H9 (cell line): ENCODE measurements around the gene BFSP1. TPM values are rescaled to one million over a fixed set of nuclear protein-coding genes. Genes with fewer than 3 reads are reported as not detected.

Experiments used
- DNase-seq: peaks from one replicate; pipeline ENCODE4 v3.0.0-alpha.2; 2017
- H2AFZ ChIP-seq: one replicate; pipeline ENCODE4 v1.6.1; 2013; ENCODE audit warnings: mild to moderate bottlenecking, low read length, control low read depth, moderate library complexity
- H2AK5ac ChIP-seq: 2 replicates; pipeline ENCODE4 v1.6.1; 2013; ENCODE audit warnings: low read length, control low read depth, mixed read lengths; ENCODE audit not compliant: insufficient read length
- H2BK120ac ChIP-seq: one replicate; pipeline ENCODE4 v1.6.1; 2013; ENCODE audit warnings: low read depth, mild to moderate bottlenecking, low read length, control low read depth, inconsistent platforms; ENCODE audit not compliant: poor library complexity, severe bottlenecking
- H2BK12ac ChIP-seq: 2 replicates; pipeline ENCODE4 v1.6.1; 2013; ENCODE audit warnings: low read length, control low read depth, mixed read lengths, low read depth; ENCODE audit not compliant: insufficient read length
- H2BK15ac ChIP-seq: 2 replicates; pipeline ENCODE4 v1.6.1; 2013; ENCODE audit warnings: low read depth, low read length, control low read depth
- H2BK20ac ChIP-seq: one replicate; pipeline ENCODE4 v1.6.1; 2013; ENCODE audit warnings: low read depth, mild to moderate bottlenecking, low read length, control low read depth, inconsistent platforms; ENCODE audit not compliant: poor library complexity, severe bottlenecking
- H2BK5ac ChIP-seq: 2 replicates; pipeline ENCODE4 v1.6.1; 2013; ENCODE audit warnings: low read length, control low read depth, mixed read lengths; ENCODE audit not compliant: insufficient read length
- H3K14ac ChIP-seq: 2 replicates; pipeline ENCODE4 v1.6.1; 2013; ENCODE audit warnings: low read length, control low read depth; ENCODE audit not compliant: insufficient read depth
- H3K18ac ChIP-seq: 2 replicates; pipeline ENCODE4 v1.6.1; 2013; ENCODE audit warnings: low read depth, mild to moderate bottlenecking, mixed read lengths, low read length, control low read depth; ENCODE audit not compliant: insufficient read length
- H3K23ac ChIP-seq: 2 replicates; pipeline ENCODE4 v1.6.1; 2013; ENCODE audit warnings: low read length, control low read depth, mixed read lengths, low read depth; ENCODE audit not compliant: insufficient read length
- H3K23me2 ChIP-seq: 2 replicates; pipeline ENCODE4 v1.6.1; 2013; ENCODE audit warnings: low read depth, mild to moderate bottlenecking, mixed read lengths, low read length, control low read depth; ENCODE audit not compliant: insufficient read length, poor library complexity, severe bottlenecking
- H3K27ac ChIP-seq: 2 replicates; pipeline ENCODE4 v1.5.1; 2013; ENCODE audit warnings: low read length, control low read depth, mixed read lengths, low read depth; ENCODE audit not compliant: insufficient read length
- H3K27me3 ChIP-seq: 2 replicates; pipeline ENCODE4 v1.6.1; 2013; ENCODE audit warnings: low read length, control low read depth, inconsistent platforms; ENCODE audit not compliant: insufficient read depth
- H3K4ac ChIP-seq: 2 replicates; pipeline ENCODE4 v1.6.1; 2013; ENCODE audit warnings: low read depth, mild to moderate bottlenecking, control low read depth, inconsistent platforms, low read length, moderate library complexity
- H3K4me1 ChIP-seq: 2 replicates; pipeline ENCODE4 v1.6.1; 2013; ENCODE audit warnings: low read length, control low read depth, inconsistent platforms; ENCODE audit not compliant: insufficient read depth
- H3K4me2 ChIP-seq: 2 replicates; pipeline ENCODE4 v1.6.1; 2013; ENCODE audit warnings: low read length, control low read depth, mixed read lengths; ENCODE audit not compliant: insufficient read length, insufficient read depth
- H3K56ac ChIP-seq: 2 replicates; pipeline ENCODE4 v1.6.1; 2013; ENCODE audit warnings: low read depth, mild to moderate bottlenecking, mixed read lengths, low read length, control low read depth; ENCODE audit not compliant: insufficient read length
- H3K79me1 ChIP-seq: 2 replicates; pipeline ENCODE4 v1.6.1; 2013; ENCODE audit warnings: low read depth, mild to moderate bottlenecking, moderate library complexity, low read length, control low read depth, inconsistent platforms; ENCODE audit not compliant: insufficient read depth, poor library complexity, severe bottlenecking
- H3K79me2 ChIP-seq: 2 replicates; pipeline ENCODE4 v1.6.1; 2013; ENCODE audit warnings: low read length, control low read depth, inconsistent platforms; ENCODE audit not compliant: insufficient read depth
- H3K9ac ChIP-seq: 2 replicates; pipeline ENCODE4 v1.6.1; 2013; ENCODE audit warnings: low read length, control low read depth, mixed read lengths; ENCODE audit not compliant: insufficient read length; ENCODE audit errors: extremely low read depth
- H3K9me3 ChIP-seq: one replicate; pipeline ENCODE4 v1.6.1; 2013; ENCODE audit warnings: low read depth, low read length, inconsistent platforms; ENCODE audit not compliant: control insufficient read depth
- H3T11ph ChIP-seq: one replicate; pipeline ENCODE4 v1.6.1; 2013; ENCODE audit warnings: mild to moderate bottlenecking, low read length, control low read depth, inconsistent platforms
- H4K20me1 ChIP-seq: one replicate; pipeline ENCODE4 v1.6.1; 2013; ENCODE audit not compliant: control insufficient read depth, insufficient read length, insufficient read depth
- H4K5ac ChIP-seq: 2 replicates; pipeline ENCODE4 v1.6.1; 2013; ENCODE audit warnings: low read depth, mild to moderate bottlenecking, mixed read lengths, low read length, control low read depth; ENCODE audit not compliant: insufficient read length
- H4K8ac ChIP-seq: replicated peaks from 2 replicates; pipeline ENCODE4 v1.6.1; 2013; ENCODE audit warnings: low read length, control low read depth, mixed read lengths, low read depth; ENCODE audit not compliant: insufficient read length
- H4K91ac ChIP-seq: 2 replicates; pipeline ENCODE4 v1.6.1; 2013; ENCODE audit warnings: low read depth, mild to moderate bottlenecking, moderate library complexity, mixed read lengths, low read length, control low read depth; ENCODE audit not compliant: insufficient read length
- H3K27ac Mint-ChIP-seq, 3 experiments: 2 replicates in 2 of 3; 3 replicates in 1 of 3; pipeline ENCODE4 v1.8.0; 2020 to 2021; ENCODE audit warnings: mixed read lengths in 3 of 3, mild to moderate bottlenecking in 1 of 3, moderate library complexity in 1 of 3
- H3K27me3 Mint-ChIP-seq: 2 replicates; pipeline ENCODE4 v1.8.0; 2021; ENCODE audit warnings: low read depth, mild to moderate bottlenecking, moderate library complexity, mixed read lengths
- H3K36me3 Mint-ChIP-seq, 3 experiments: 2 replicates in 2 of 3; 3 replicates in 1 of 3; pipeline ENCODE4 v1.8.0; 2020 to 2021; ENCODE audit warnings: low read depth in 3 of 3, mixed read lengths in 3 of 3; ENCODE audit not compliant: insufficient read depth in 1 of 3
- H3K4me1 Mint-ChIP-seq, 2 experiments: 2 replicates each; pipeline ENCODE4 v1.8.0; 2020; ENCODE audit warnings: mixed read lengths in 2 of 2
- H3K4me3 Mint-ChIP-seq, 2 experiments: 2 replicates in 1 of 2; 3 replicates in 1 of 2; pipeline ENCODE4 v1.8.0; 2020 to 2021; ENCODE audit warnings: mild to moderate bottlenecking in 2 of 2, mixed read lengths in 2 of 2, moderate library complexity in 1 of 2
- H3K9me3 Mint-ChIP-seq, 2 experiments: 2 replicates in 1 of 2; 3 replicates in 1 of 2; pipeline ENCODE4 v1.8.0; 2020; ENCODE audit warnings: mild to moderate bottlenecking in 2 of 2, mixed read lengths in 2 of 2, moderate library complexity in 1 of 2
- CTCF ChIP-seq: fragments of 200-600 bp; sonication (generic); conservative IDR thresholded peaks from 3 replicates; pipeline ENCODE4 v1.8.0; 2021; ENCODE audit warnings: antibody characterized with exemption, mild to moderate bottlenecking
- WGBS: extraction: QIAGEN DNeasy Blood & Tissue Kit; methylation state at CpG from one replicate; pipeline ENCODE4 v1.1.7; 2013; ENCODE audit warnings: missing lambda C conversion rate, low lambda C conversion rate, mixed read lengths; ENCODE audit not compliant: insufficient read length; ENCODE audit errors: extremely low coverage; 5-methylcytosine and 5-hydroxymethylcytosine counted together
- total RNA-seq: library from RNA; stranded (reverse); gene quantifications from 2 replicates; pipeline ENCODE4 v1.2.1, GENCODE V29; 2021

Gene BFSP1
- total RNA-seq, 1 experiment from 2014 or later = 9.4 TPM

- Histone ChIP-seq H3K18ac (no peak overlapping the region), H2BK120ac (no peak overlapping the region), H3K27ac (no peak overlapping the region), H2BK5ac (no peak overlapping the region), H3K4ac (no peak overlapping the region), H4K5ac (no peak overlapping the region), H3K23me2 (no peaks in the 10 kb centered on the region), H3K79me2 (no peaks in the 10 kb centered on the region), H3K9ac (no peak overlapping the region), H3K4me2 (no peak overlapping the region), H2AK5ac (no peak overlapping the region), H4K8ac (no peak overlapping the region), H4K91ac (no peak overlapping the region), H4K20me1 (no peaks in the 10 kb centered on the region), H3T11ph (no peak overlapping the region), H3K23ac (no peak overlapping the region), H3K9me3 (no peaks in the 10 kb centered on the region), H3K27me3 (no peaks in the 10 kb centered on the region), H3K56ac (no peak overlapping the region), H3K79me1 (no peaks in the 10 kb centered on the region), H2BK15ac (no peak overlapping the region), H2BK20ac (no peak overlapping the region), H2AFZ (no peak overlapping the region), H3K14ac (no peak overlapping the region), H2BK12ac (no peak overlapping the region), H3K4me1 (no peaks in the 10 kb centered on the region)
- no CpG with 5 or more reads among the region's 23 CpGs for WGBS
- Mint-ChIP-seq H3K4me3 (no peak overlapping the region), H3K36me3 (no peaks in the 10 kb centered on the region), H3K27me3 (peaks cover 4% of the 10 kb centered on the region; the same call in 1 of the 2 replicates), H3K27ac (no peak overlapping the region), H3K4me1 (no peaks in the 10 kb centered on the region), H3K9me3 (no peaks in the 10 kb centered on the region)
- DNase-seq = no peak
- no peak for TF ChIP-seq CTCF
Measured at GRCh38 chr20:17479063-17479657, 52.0 kb downstream of the BFSP1 start.
